ENCODE results near the gene DGCR8.

DGCR8 gene

GRCh38 chr22:20053407-20054033, 26.5 kb upstream of the DGCR8 start:
- no peak overlapping the region for H3K27ac ChIP-seq (ENCODE audit: low read depth, low read length)
- no peak overlapping the region for H2AFZ ChIP-seq (ENCODE audit: low read depth, low read length, severe bottlenecking)
- no peak overlapping the region for H3K4me2 ChIP-seq (ENCODE audit: low read depth, low read length, poor library complexity, severe bottlenecking)
- no peaks in the 10 kb centered on the region for H3K9me2 ChIP-seq (replicated peaks; ENCODE audit: insufficient read depth, low read length)
- no peak overlapping the region for H3K4me3 ChIP-seq (ENCODE audit: insufficient read depth, low read length, poor library complexity, severe bottlenecking)
- H4K20me1 ChIP-seq (ENCODE audit: low read depth, low read length), result no peaks in the 10 kb centered on the region
- H3K36me3 ChIP-seq (ENCODE audit: low read length), result no peaks in the 10 kb centered on the region
- no peaks in the 10 kb centered on the region for H3K27me3 ChIP-seq (ENCODE audit: low read length)
- H3K79me2 ChIP-seq (ENCODE audit: insufficient read depth, low read length), result no peaks in the 10 kb centered on the region
- no peak overlapping the region for H3K9ac ChIP-seq (ENCODE audit: low read length)
- no peaks in the 10 kb centered on the region for H3K9me3 ChIP-seq (ENCODE audit: insufficient read depth, low read length)
- no peaks in the 10 kb centered on the region for H3F3A ChIP-seq (ENCODE audit: insufficient read depth)
- TF ChIP-seq EZH2phosphoT487 (conservative IDR thresholded peaks at IDR 0.05; ENCODE audit: low read length) (no peak), CTCF (IDR thresholded peaks at IDR 0.05; ENCODE audit: insufficient read depth, low read length, poor library complexity, severe bottlenecking) (no peak)

- no peak overlapping the region for H3K4me2 ChIP-seq (ENCODE audit: low read depth, low read length, poor library complexity, severe bottlenecking)
- H3K9me2 ChIP-seq (replicated peaks; ENCODE audit: insufficient read depth, low read length), result no peaks in the 10 kb centered on the region
- H3K27ac ChIP-seq (ENCODE audit: low read depth, low read length), result no peak overlapping the region
- H3K36me3 ChIP-seq (ENCODE audit: low read length), result no peaks in the 10 kb centered on the region
- H2AFZ ChIP-seq (ENCODE audit: low read depth, low read length, severe bottlenecking), result no peak overlapping the region
- no peaks in the 10 kb centered on the region for H3K27me3 ChIP-seq (ENCODE audit: low read length)
- no peaks in the 10 kb centered on the region for H3F3A ChIP-seq (ENCODE audit: insufficient read depth)
- H4K20me1 ChIP-seq (ENCODE audit: low read depth, low read length), result no peaks in the 10 kb centered on the region
- no peak for TF ChIP-seq EZH2phosphoT487 (conservative IDR thresholded peaks at IDR 0.05; ENCODE audit: low read length)
- no peak for TF ChIP-seq CTCF (IDR thresholded peaks at IDR 0.05; ENCODE audit: insufficient read depth, low read length, poor library complexity, severe bottlenecking)
- no peak overlapping the region for H3K9ac ChIP-seq (ENCODE audit: low read length)
- no peaks in the 10 kb centered on the region for H3K79me2 ChIP-seq (ENCODE audit: insufficient read depth, low read length)
- no peak overlapping the region for H3K4me3 ChIP-seq (ENCODE audit: insufficient read depth, low read length, poor library complexity, severe bottlenecking)
- no peaks in the 10 kb centered on the region for H3K9me3 ChIP-seq (ENCODE audit: insufficient read depth, low read length)
These were observed 26.0 kb upstream of the DGCR8 start for GRCh38 chr22:20054034-20054427.

- H3K36me3 ChIP-seq (ENCODE audit: low read length), result no peaks in the 10 kb centered on the region
- H3K4me2 ChIP-seq (ENCODE audit: low read depth, low read length, poor library complexity, severe bottlenecking), result no peak overlapping the region
- H3K27me3 ChIP-seq (ENCODE audit: low read length), result no peaks in the 10 kb centered on the region
- no peak overlapping the region for H3K4me3 ChIP-seq (ENCODE audit: insufficient read depth, low read length, poor library complexity, severe bottlenecking)
- no peaks in the 10 kb centered on the region for H3K9me3 ChIP-seq (ENCODE audit: insufficient read depth, low read length)
- H3K9ac ChIP-seq (ENCODE audit: low read length), result no peak overlapping the region
- no peaks in the 10 kb centered on the region for H4K20me1 ChIP-seq (ENCODE audit: low read depth, low read length)
- TF ChIP-seq EZH2phosphoT487 (conservative IDR thresholded peaks at IDR 0.05; ENCODE audit: low read length) (no peak), CTCF (IDR thresholded peaks at IDR 0.05; ENCODE audit: insufficient read depth, low read length, poor library complexity, severe bottlenecking) (no peak)
- no peak overlapping the region for H2AFZ ChIP-seq (ENCODE audit: low read depth, low read length, severe bottlenecking)
- no peaks in the 10 kb centered on the region for H3K9me2 ChIP-seq (replicated peaks; ENCODE audit: insufficient read depth, low read length)
- no peaks in the 10 kb centered on the region for H3F3A ChIP-seq (ENCODE audit: insufficient read depth)
- no peak overlapping the region for H3K27ac ChIP-seq (ENCODE audit: low read depth, low read length)
- H3K79me2 ChIP-seq (ENCODE audit: insufficient read depth, low read length), result no peaks in the 10 kb centered on the region
These were observed 25.6 kb upstream of the DGCR8 start for GRCh38 chr22:20054485-20054884.

All from SU-DHL-6 (cell line).